ENCODE data around the gene TTLL6.
"Not testable (repeated sequence)": the region's sequence is repeated elsewhere in the genome, so short reads cannot be mapped to it uniquely, and the experiment has no call there.

TTLL6 gene

DNA sequence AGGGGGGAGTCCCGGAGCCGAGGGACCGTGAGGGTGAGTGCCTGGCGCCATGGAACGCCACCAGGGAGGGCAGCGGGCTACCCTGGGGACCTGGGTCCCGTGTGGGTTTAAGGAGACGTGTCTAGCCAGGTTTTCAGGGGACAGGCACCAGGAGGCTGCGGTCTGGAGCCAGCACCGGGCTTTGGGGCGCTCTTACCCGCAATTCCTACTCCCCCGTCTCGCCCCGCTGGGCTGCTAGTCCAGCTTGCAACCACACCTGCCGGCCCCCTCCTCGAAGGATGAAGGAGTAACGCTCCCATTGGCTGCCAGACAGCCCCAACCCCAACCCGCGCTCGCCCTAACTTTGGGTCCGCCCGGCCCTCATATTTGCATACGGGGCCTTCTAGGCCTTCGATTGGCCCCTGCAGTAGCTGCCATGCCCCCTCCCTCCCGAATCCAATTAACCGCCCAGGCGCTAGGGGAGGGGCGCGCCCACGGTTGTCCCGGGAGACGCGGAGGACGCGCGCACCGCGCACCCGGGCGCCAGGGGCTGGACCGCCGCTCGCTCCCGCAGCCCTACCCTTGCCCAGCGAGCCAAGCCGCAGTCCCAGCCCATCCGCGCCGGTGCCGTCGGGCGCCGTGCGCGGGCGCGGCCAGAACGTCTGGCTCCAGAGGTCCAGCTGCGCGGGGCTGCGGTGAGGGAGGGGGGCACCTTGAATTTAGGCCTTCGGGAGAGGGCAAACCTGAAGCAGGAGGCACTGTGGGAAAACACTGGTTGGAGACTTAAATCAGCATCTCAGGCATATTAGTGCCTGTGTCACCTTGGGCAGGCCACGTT lies at the start of gene TTLL6:
Gene TTLL6 (minus strand): TSS at position 456 of the 817 bp plus-strand sequence. CDS start 157 bp downstream, at position 299.
- peak; percentile 48 for DNase-seq (ENCODE audit: low read depth, low spot score)

GRCh38 chr17:48860456-48860855 lies 43.4 kb upstream of the TTLL6 start:
- DNase-seq (ENCODE audit: low read depth, low spot score): no peak

DNA sequence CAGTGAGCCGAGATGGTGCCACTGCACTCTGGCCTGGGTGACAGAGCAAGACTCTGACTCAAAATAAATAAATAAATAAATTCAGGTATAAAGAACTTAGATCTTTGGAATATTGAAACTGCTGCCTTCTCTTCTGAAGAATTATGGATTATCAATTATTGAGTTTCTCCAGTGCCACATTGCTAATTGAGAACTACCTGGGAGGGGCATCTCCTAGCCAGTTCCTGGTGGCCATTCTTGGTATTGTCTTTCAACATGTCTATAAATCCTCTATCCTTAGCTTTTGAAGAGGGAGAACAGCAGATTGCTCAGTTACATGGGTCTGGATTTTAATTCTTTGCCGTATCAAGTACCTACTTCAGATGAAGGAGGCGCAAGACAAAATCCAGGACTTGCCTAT lies 43.0 kb upstream of the TTLL6 start:
- DNase-seq (ENCODE audit: low read depth, low spot score): no peak

- no peak for DNase-seq (ENCODE audit: low read depth, low spot score)
These were observed 39.2 kb upstream of the TTLL6 start for GRCh38 chr17:48856122-48856821.

GRCh38 chr17:48854774-48855476 lies 37.9 kb upstream of the TTLL6 start:
- DNase-seq (ENCODE audit: low read depth, low spot score): no peak

GRCh38 chr17:48850792-48851323 lies 33.8 kb upstream of the TTLL6 start:
- DNase-seq (ENCODE audit: low read depth, low spot score): no peak

DNA sequence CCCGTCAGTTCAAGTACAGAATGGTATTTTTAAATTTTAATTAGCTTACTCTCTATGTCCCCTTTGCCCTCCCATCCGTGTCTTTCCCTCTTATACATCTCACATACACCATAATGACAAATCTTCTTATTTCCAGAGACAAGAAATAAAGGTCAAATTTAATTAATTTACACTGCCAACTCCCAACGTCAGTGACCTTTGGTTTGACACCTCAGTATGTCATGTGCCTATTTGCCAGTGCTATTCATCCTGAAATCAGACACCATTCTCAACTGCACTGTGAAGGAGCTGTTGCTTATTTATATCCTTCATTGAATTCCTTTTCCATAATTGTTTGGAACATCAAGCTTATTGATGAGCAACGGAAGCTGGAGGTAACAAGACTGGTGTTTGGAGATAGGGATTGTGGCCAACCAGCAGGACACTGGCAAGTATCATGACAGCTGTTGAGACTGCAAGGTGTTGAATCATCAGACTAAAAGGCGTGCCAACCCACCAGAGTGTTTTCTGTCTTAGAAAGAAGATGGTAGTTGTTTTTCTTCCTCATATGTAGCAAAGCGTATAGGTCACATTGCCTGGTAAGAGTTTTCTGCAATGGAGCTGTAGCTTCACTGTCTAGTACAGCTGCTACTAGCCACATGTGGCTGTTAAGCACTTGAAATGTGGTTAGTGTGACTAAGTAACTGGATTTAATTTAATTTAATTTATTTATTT lies 26.3 kb upstream of the TTLL6 start:
- no peak for DNase-seq (ENCODE audit: low read depth, low spot score)

- no peak for DNase-seq (ENCODE audit: low read depth, low spot score)
These were observed 25.7 kb upstream of the TTLL6 start for GRCh38 chr17:48842746-48843145.

DNA sequence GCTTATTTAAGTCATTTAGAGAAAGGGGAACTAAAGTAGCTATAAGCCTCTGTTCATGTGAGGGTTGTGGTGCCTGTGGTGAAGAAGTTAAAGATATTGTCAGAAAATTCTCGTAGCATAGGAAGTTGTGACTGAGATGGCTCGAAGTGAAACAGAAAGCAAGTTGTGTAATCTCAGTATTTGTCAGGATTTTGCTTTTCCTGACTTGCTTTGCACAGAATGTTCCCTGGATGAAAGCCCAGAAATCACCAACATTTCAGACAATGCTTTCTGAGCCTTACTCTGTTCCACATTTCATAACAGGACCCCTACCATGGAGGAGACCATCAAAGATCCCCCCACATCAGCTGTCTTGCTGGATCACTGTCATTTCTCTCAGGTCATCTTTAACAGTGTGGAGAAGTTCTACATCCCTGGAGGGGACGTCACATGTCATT lies 24.4 kb upstream of the TTLL6 start:
- no peak for DNase-seq (ENCODE audit: low read depth, low spot score)

- no peak for DNase-seq (ENCODE audit: low read depth, low spot score)
These were observed 23.4 kb upstream of the TTLL6 start for GRCh38 chr17:48840441-48840840.

GRCh38 chr17:48837458-48837857 lies 20.4 kb upstream of the TTLL6 start:
- DNase-seq (ENCODE audit: low read depth, low spot score): not testable (repeated sequence)

- no peak for DNase-seq (ENCODE audit: low read depth, low spot score)
These were observed 18.9 kb upstream of the TTLL6 start for GRCh38 chr17:48835971-48836370.

DNA sequence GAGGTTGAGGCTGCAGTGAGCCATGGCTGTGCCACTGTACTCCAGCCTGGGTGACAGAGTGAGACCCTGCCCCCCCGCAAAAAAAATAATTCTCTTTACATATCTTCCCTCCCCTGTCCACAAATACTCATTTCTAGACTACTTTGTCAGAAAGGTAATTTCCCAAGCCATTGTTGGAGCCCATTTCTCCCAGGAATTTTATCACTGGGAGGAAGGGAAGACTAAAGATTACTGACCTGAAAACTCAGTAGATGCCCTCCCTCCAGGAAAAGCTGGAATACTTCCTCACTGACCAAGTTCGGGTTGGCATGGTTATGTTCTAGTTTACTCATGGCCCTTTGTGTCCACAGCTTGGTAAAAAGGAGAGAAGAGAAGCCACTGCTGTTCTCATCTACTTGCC lies 17.9 kb upstream of the TTLL6 start:
- DNase-seq (ENCODE audit: low read depth, low spot score): no peak

DNA sequence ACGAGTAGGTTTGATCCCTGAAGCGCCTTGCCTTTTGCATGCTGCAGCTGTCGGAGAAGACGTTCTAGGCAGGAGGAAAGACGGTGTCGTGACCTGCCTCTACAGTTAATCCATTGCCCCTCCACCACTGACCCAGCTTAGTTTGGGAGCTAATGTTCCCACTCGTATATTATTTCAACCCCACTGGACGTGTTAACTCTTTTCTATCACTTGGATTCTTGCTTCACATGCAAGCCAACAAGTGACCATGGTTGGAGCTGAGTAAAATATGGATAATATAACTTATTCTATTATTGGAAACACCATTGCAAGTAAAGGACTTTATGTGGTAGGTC lies 14.5 kb upstream of the TTLL6 start:
- no peak for DNase-seq (ENCODE audit: low read depth, low spot score)

GRCh38 chr17:48830840-48831548 lies 14.0 kb upstream of the TTLL6 start, which contains the start of gene CALCOCO2:
CALCOCO2 (plus strand) TSS chr17:48831035; CDS start chr17:48841708, 10,673 bp downstream.
- peak; percentile 64 for DNase-seq (ENCODE audit: low read depth, low spot score)

DNA sequence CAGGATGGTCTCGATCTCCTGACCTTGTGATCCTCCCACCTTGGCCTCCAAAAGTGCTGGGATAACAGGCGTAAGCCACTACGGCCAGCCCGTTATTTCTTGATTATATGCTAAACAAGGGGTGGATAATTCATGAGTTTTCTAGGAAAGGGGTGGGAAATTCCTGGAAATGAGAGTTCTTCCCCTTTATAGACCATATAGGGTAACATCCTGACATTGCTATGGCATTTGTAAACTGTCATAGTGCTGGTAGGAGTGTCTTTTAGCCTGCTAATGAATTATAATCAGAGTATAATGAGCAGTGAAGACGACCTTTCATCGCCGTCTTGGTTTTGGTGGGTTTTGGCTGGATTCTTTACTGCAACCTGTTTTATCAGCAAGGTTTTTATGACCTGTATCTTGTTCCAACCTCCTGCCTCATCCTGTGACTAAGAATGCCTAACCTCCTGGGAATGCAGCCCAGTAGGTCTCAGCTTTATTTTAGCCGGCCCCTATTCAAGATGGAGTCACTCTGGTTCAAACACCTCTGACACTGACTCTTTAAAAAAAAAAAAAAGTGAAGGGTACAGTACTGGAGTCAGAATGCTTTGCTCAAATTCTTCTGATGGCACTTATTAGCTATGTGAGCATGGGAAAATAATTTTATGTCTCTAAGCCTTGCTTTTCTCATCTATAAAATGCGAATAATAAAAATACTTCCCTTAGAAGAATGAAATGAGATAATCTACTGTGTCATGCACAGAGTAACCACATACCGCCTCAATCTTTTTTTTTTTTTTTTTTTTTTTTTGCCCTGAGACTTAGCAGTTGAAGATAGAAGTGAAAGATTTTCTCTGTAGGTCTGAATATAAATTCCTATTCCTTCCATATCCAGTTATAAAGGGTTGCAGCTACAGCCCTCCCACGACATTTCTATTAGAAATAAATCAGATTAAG lies 8.7 kb upstream of the TTLL6 start:
- DNase-seq (ENCODE audit: low read depth, low spot score): no peak

- not testable (repeated sequence) for DNase-seq (ENCODE audit: low read depth, low spot score)
These were observed 3.9 kb upstream of the TTLL6 start for GRCh38 chr17:48820936-48821335.

- no peak for DNase-seq (ENCODE audit: low read depth, low spot score)
These were observed 2.4 kb upstream of the TTLL6 start for GRCh38 chr17:48819466-48819865.

- DNase-seq (ENCODE audit: low read depth, low spot score): no peak
These were observed 1.4 kb upstream of the TTLL6 start for GRCh38 chr17:48818361-48818841.

DNA sequence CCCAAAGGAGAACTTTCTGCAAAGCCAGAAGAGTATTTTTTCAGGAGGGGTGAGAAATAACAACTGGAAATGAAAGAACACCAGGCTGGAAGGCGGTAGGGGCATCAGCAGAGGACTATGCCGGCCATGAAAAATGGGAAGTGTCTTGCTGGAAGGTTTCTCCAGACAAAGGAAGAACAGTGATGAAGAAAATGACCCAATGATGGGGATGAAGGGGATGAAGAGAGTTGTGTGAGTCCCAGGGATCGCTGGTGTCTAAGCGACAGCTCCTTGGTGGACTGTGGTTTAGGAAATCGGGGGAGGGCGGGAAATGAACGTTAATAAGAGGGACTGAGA lies 623 bp downstream of the TTLL6 start:
- DNase-seq (ENCODE audit: low read depth, low spot score): no peak

Data from activated naive CD8-positive, alpha-beta T cell treated with anti-CD3 and anti-CD28 coated beads, Interleukin-2, amount 50 U/mL, for 16 hours (primary cell).